ENCODE results near the gene LMO1.
A peak's percentile ranks its signal among the peaks of the same experiment; 100 is the strongest.

LMO1 gene

DNA sequence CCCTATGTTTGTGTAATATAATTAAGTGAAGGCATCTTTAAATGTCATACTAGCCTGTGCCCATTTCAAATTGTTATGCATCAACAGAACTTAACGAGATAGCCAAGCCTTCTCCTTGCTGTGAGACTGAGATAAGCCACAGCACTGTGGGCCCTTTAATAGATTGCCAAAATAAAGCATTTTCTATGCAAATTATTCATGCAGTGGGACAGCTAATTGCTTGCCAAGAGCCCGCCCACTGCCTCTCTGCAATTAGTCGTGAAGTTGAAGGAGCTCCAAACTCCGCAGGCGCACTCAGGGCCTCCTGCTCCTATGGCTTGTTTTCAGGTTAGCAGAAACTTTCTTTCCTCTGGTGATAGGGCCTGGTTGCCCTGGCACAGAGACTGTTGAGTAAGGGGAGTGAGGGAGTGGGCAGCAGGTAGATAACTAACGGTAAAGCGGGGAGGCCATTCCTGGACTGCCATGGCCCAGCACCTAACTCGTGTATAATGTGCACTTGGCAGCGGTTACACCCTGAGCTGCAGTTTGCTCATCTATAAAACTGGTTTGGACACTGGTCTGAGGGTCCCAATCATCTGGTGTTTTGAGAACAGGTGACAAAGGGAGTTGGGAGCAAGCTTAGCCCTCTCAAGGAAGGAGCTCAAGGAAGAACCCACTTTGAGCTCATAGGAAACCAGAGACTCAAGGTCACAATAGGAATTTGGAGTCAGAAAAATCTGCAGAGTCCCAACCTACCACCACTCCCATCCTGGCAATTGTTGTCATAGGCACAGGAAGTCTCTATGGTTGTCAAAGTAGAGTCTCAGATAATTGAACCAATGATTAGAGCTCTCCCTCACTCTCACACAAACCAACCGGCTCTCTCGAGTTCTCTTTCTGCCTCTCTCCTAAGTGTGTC is 60.9 kb downstream of the LMO1 start:
- peak; percentile 97 for DNase-seq

DNA sequence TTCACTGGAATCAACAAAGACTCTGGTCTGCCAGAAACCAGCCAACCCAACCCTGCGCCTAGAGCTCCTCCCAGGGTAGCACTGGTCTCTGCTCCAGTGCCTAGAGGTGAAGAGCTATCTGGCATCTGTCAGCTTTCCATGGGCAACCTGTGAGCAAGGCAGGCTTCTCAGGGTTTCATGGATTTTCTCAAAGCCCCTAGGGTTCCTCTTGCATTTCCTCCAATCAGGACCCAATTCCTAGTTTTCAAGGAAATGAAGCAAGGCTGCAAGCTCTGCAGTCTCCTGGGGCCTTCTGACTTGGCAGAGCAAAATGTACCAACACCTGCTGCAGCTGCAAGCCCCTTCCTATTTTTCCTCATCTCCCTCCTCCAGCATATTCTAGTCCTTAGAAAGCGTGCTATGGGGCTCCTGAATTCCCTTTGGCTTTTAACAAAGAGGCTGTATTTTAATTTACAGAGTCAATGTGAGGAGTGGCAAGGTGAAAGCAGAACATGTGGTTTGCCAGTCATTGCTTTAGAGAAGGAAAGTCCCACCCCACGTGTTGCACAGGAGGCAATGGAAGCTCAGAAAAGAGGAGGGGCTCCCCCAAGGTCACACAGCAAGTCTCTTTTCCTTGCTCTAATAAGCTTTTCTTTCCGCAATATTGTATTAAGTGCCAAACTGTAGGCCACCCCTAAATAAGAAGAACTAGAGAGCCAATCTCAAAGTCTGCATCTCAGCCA is 61.9 kb downstream of the LMO1 start:
- DNase-seq, result peak; percentile 80

DNA sequence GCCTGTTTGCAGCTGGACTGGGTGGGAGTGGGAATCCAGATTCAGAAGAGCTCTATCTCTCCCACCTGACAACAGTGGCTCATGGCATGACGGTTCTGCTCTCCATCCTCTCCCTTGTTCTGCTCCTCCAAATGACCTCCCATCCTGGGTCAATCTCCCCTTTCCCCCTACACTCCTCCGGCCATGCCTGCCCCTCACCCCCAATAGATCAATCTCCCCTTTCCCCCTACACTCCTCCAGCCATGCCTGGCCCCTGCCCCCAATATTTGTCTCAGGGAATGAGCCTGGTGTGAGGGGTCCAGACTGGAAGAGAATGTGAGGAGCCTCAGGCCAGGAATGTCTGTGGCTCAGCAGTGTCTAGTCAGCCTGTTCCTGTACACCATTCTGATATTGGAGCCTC is 64.0 kb downstream of the LMO1 start:
- no peak for DNase-seq

DNA sequence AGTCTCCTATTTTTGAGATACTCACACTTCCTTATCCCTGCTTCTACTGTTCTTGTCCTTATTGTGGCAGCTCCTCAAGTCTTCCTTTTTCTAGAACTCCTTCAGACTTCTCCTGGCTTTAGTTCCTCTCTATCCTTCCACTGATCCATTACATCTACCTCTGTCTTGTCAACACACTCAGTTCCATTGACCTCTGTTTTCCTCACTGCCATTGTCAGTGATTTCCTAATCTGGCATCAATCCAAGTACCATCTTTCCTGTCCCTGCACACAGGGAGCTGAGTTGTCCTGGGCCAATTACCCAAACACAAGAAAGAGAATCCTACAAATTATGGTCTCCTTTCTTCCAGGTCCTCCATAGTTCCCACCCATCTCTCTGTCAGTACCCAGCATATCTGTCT is 66.9 kb downstream of the LMO1 start:
- no peak for DNase-seq

DNA sequence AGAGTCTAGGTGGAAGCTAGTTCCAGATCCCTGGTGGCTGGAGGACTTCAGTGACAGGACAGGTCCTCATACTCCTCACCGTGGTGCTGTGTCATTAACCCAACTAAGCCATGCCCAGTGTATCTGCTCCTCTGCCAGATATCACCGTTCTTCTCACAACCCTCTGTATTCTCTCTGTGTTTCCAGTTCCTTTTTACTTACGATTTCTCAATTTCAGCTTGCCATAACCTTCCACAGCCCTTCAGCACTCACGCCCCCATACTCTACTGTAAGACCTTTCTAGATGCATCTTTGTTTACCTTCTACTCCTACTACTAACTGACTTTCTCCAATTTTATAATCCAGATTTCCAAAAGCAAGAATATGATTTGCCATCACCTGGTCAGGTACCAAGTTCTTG is 68.7 kb downstream of the LMO1 start:
- no peak for DNase-seq

GRCh38 chr11:8192896-8193209 is 70.8 kb downstream of the LMO1 start:
- no peak for DNase-seq

GRCh38 chr11:8192016-8192895 is 71.4 kb downstream of the LMO1 start:
- DNase-seq, result peak; percentile 81

GRCh38 chr11:8190431-8190830 is 73.2 kb downstream of the LMO1 start:
- no peak for DNase-seq

GRCh38 chr11:8186429-8186828 is 77.2 kb downstream of the LMO1 start:
- no peak for DNase-seq

DNA sequence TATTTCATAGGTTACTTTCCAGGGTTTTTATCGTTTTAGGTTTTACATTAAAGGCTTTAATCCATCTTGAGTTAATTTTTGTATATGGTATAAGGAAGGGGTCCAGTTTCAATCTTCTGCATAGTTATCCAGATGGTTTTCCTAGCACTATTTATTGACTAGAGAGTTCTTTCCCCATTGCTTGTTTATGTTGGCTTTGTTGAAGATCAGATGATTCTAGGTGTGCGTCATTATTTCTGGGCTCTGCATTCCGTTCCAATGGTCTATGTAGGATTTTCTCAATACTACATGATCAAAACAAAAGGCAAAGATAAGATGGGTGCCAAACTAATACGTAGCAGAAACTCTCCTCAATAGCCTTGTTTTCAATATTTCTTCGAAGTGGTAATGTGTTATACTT is 80.6 kb downstream of the LMO1 start:
- DNase-seq, result no peak

DNA sequence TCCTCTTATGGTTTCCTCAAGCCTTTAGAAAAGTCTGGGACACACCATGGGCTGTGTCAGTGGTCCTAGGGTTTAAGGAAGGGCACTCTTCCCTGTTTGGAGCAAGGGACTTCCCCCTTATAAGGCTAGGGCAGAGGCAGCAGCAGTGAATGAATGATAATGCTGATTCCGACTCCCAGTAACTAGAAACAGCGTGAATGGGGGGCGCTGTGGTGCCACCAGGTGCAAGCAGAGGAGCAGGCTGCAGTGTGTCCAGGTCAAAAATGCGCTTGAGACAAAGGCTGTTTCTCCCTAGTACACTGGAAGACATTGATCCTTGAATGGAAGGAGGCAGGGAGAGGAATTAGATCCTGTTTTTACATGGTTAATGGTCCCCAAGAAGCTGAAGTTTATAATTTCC is 83.2 kb downstream of the LMO1 start:
- DNase-seq, result no peak

GRCh38 chr11:8178297-8178696 is 85.4 kb downstream of the LMO1 start:
- no peak for DNase-seq

DNA sequence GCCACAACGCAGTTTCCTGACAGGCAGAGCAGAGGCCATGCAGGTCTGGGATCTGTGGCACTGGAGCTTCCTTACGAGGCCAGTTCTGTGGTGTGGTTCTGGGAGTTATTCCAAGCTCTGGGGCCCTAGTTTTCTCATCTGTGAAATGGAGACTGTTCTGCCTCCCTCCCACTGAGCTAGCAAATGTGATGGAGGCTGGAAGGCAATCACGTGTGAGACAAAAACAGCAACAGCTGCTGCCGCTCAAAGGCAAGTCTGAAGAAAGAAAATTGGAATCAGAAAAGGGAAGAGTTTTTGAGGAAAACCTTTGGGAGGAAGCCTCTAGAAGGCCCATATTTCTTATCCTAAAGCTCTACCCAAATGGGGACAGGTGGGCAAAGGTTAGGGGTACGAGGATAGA is 86.5 kb downstream of the LMO1 start:
- no peak for DNase-seq
